ENCODE data around the gene SPG7.
"Not testable (repeated sequence)": the region's sequence is repeated elsewhere in the genome, so short reads cannot be mapped to it uniquely, and the experiment has no call there.

The SPG7 gene

DNA sequence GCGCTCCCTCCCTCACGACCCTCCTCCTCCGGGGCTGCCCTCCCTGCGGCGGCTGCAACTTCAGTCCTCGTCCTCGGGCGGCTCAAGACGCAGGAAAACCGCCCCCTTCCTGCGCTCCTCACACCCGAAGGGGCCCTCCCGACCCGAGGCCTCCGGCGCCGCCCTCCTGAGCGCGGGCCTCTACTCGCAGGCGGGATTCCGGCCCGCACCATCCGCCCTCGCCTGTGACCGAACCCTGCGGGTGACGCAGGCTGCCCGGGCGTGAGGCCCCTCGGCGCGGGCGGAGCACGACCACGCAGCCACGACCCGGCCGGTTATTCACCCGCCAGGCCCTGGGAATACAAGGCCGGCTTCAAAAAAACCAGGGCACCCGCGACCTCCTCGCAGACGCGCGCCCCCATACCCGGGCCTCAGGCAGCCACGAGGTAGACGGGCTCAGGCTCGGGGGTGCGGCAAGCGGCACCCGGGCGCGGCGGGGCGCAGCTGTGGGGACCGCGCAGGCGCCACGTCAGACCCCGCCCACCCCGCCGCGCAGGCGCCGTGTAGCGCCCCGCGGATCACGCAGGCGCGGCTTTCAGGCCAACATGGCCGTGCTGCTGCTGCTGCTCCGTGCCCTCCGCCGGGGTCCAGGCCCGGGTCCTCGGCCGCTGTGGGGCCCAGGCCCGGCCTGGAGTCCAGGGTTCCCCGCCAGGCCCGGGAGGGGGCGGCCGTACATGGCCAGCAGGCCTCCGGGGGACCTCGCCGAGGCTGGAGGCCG lies at the start of gene SPG7:
Gene SPG7 (plus strand): TSS at position 570 of the 757 bp plus-strand sequence. CDS start 15 bp downstream, at position 585.
- peak; percentile 68 to 87 (median 81) for DNase-seq (ENCODE audit: low read depth in 4 of 4, low spot score in 1 of 4)

DNA sequence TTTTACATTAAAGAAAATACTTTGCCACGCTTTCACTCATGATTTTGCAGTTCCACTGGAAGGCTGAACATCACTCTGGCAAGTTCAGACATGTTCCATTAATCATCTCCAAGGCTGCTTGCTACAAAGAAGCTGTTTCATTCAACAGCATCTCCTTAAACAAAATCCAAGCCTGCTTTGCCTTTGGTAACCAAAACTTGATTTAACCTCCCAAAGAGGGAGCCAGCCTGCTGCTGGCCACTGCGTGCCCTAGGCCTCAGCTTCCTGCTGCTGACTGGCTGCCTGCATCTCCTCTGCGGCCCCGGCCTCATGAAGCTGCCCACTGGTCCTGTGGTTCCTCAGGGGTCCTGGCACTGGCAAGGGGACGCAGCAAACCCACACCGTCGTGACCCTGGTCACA lies 49.7 kb upstream of the SPG7 start:
- DNase-seq (ENCODE audit: low read depth in 4 of 4, low spot score in 1 of 4), result no peak

GRCh38 chr16:89458967-89459366 lies 49.2 kb upstream of the SPG7 start:
- no peak for DNase-seq (ENCODE audit: low read depth in 4 of 4, low spot score in 1 of 4)

DNA sequence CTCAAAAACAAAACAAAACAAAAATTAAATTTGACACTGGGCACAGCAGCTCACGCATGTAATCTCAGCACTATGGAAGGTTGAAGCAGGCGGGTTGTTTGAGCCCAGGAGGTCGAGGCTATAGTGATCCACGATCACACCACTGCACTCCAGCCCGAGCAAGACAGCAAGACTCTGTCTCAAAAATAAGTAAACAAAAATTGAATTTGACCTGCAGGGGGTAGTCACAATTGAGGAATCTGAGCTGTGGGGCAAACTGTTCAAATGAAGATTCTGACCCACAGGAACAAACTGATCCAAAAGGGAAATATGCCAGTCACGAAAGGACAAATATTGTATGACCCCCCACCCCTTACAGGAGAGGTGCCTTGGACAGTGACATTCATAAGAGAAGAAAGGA lies 47.6 kb upstream of the SPG7 start:
- no peak for DNase-seq (ENCODE audit: low read depth in 4 of 4, low spot score in 1 of 4)

DNA sequence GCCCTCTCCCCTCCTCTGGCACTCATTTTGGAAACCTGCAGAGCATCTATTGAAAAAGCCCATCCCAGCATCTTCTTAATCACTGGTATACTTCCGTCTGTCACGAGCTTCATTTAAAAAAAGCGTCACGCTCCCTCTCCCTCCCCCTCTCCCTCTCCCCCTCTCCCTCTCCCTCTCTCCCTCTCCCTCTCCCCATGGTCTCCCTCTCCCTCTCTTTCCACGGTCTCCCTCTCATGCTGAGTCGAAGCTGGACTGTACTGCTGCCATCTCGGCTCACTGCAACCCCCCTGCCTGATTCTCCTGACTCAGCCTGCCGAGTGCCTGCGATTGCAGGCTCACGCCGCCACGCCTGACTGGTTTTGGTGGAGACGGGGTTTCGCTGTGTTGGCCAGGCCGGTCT lies 46.3 kb upstream of the SPG7 start:
- not testable (repeated sequence) for DNase-seq (ENCODE audit: low read depth in 4 of 4, low spot score in 1 of 4)

DNA sequence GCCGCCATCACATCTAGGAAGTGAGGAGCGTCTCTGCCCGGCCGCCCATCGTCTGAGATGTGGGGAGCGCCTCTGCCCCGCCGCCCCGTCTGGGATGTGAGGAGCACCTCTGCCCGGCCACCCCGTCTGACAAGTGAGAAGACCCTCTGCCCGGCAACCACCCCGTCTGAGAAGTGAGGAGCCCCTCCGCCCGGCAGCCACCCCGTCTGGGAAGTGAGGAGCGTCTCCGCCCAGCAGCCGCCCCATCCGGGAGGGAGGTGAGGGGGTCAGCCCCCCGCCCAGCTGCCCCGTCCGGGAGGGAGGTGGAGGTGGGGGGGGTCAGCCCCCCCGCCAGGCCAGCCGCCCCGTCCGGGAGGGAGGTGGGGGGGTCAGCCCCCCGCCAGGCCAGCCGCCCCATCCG lies 45.6 kb upstream of the SPG7 start:
- not testable (repeated sequence) for DNase-seq (ENCODE audit: low read depth in 4 of 4, low spot score in 1 of 4)

GRCh38 chr16:89463312-89463711 lies 44.9 kb upstream of the SPG7 start:
- not testable (repeated sequence) for DNase-seq (ENCODE audit: low read depth in 4 of 4, low spot score in 1 of 4)

DNA sequence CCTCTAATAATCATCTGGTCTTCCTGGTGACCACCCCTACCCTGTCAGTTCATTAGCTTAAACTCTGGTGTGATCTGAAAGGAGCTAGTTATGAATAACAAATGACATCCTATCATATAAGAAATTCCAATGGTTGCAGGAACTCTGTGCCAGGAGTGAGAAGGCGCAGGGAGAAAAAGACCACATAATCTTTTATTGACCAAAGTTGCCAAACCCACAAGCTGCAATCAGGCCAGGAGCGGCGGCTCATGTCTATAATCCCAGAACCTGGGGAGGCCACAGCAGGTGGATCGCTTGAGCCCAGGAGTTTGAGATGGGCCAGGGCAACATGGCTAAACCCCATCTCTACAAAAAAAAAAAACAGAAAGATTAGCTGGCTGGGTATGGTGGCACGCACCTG lies 41.3 kb upstream of the SPG7 start:
- DNase-seq (ENCODE audit: low read depth in 4 of 4, low spot score in 1 of 4), result no peak

DNA sequence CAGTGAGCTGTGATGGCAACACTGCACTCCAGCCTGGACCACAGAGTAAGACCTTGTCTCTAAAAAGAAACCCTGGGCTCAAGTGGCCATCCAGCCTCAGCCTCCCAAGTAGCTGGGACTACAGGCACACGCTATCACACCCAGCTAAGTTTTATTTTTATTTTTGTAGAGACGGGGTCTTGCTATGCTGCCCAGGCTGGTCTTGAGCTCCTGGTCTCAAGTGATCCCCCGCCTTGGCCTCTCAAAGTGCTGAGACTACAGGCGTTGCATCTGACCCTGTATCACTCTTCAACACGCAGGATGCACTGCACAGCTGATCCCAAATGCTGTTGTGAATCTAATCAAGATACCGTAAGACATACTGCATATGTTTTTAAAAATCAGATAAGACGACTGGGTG lies 40.8 kb upstream of the SPG7 start:
- no peak for DNase-seq (ENCODE audit: low read depth in 4 of 4, low spot score in 1 of 4)

- DNase-seq (ENCODE audit: low read depth in 4 of 4, low spot score in 1 of 4), result no peak
These were observed 35.5 kb upstream of the SPG7 start for GRCh38 chr16:89472711-89473075.

DNA sequence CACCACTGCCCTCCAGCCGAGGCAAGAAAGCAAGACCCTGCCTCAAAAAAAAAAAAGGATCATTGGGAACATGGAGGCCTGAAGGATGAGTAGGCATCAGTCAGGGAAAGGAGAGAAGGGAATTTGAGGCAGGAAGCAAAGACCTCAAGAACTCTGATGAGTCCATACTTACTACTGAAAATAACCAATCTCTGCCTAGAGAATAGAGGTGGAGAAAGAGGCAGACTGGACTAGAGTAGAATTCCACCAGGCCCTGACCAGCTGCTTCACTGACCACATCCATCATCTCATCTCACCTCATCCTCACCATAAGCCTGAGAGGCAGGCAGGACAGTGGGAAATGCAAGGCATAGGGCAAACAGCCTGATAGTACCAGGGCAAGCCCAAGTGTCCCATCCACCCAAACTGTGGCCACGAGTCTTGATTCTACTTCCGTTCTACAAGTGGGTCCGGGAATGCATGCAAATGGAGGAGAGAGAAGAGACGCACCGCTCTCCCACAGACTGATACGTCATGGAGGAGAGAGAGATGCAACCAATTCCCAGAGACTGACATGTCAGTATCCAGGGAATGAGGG lies 35.0 kb upstream of the SPG7 start:
- no peak for DNase-seq (ENCODE audit: low read depth in 4 of 4, low spot score in 1 of 4)

- DNase-seq (ENCODE audit: low read depth in 4 of 4, low spot score in 1 of 4), result no peak
These were observed 34.3 kb upstream of the SPG7 start for GRCh38 chr16:89473791-89474414.

DNA sequence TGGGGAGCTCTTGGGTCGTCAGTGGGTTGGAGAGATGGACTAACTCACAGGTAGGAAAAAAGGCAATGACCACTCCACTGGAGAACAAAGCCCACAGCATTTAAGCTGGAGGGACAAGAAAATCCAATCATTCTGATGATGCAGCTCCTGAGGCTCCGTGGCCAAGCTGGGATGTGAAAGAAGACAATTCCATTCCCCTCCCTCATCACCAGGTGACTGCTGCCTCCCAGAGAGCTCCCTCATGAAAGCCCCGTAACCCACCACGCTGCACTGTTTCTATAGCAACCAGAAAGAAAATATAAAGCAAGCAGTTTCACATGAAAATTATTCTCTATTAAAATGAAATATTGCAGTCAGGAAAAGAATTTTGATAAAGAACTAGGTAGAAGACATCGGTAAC lies 33.1 kb upstream of the SPG7 start:
- no peak for DNase-seq (ENCODE audit: low read depth in 4 of 4, low spot score in 1 of 4)

DNA sequence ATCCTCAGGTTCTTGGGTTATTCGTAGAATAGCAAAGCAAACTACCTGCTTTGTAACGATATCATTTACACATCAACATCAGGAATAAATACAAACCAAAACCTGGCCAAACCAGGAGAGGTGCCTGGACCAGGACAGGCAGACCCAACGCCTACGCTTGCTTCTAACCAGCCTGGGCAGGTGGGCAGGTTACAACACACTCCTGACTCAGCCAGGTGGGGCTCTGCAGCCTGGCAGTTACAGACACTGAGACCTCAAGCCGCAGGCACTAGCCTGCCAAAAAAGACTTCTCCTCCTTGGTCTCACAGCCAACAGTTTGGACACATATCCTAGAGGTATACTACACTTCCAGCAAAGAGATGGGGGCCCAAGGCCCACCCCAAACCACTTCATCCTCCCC lies 31.8 kb upstream of the SPG7 start:
- DNase-seq (ENCODE audit: low read depth in 4 of 4, low spot score in 1 of 4), result no peak

DNA sequence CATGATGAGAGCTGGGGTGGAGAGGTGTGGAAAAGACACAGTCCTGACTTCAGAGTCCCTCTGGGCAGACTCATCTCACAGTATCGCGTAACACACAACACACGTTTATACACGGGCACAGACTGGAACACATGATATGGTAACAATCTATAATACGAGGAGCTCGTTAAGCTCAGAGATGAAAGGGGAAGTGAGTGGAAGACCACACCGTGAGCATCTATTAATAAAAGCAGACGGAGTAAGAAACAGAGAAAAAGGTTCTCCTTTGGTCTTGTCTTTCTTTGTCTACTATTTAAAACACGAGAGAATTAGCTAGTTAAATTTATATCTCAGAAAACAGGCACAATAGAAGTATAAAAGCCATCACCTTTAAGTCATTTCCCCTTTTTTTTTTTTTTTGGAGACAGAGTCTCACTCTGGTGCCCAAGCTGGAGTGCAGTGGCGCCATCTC lies 31.4 kb upstream of the SPG7 start:
- DNase-seq (ENCODE audit: low read depth in 4 of 4, low spot score in 1 of 4), result no peak

DNA sequence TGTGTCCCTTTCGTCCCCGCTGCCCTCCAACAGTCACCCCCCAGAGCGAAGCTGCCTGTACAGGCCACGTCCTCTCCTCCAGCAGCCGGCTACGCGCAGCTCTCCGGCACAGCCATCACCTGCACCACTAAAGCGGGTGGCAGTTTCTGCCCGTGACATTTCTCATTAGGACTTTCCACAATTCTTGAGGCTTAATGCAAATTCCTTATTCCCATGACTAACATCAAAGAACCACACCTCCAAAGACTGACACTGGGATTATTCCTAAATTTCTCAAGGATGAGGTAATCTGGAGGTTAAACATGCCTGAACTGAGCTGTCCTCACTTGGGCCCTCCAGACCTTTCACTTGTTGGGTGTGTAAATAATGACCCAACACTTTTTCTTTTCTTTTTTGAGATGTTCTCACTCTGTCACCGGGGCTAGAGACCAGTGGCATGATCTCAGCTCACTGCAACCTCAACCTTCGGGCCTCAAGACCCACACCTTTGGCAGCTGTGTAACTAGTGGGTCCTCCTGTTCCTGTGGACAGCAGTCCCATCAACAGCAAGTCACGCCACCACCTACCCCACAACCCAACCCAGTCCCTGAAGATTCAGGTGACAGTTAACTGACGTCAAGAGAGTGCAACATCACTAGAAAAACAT lies 29.5 kb upstream of the SPG7 start:
- DNase-seq (ENCODE audit: low read depth in 4 of 4, low spot score in 1 of 4), result no peak

- no peak for DNase-seq (ENCODE audit: low read depth in 4 of 4, low spot score in 1 of 4)
These were observed 26.7 kb upstream of the SPG7 start for GRCh38 chr16:89481356-89481955.

GRCh38 chr16:89482150-89482816 lies 25.9 kb upstream of the SPG7 start:
- DNase-seq (ENCODE audit: low read depth in 4 of 4, low spot score in 1 of 4), result no peak

DNA sequence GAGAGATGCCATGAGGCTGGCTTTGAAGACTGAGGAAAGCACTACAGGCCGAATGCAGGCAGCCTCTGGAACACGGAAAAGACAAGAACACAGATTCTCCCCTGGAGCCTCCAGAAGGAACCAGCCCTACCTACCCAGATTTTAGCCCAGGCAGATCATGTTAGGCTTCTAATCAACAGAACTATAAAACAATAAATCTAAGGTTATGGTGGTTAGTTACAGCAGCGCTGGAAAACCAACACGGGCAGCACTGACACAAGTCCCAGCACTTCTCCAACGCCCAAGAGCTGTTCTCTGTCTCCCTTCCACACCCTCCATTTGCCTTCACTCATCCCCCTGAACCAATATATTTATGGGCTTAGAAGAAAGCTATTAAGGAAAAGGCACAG lies 25.4 kb upstream of the SPG7 start:
- DNase-seq (ENCODE audit: low read depth in 4 of 4, low spot score in 1 of 4), result no peak

- no peak for DNase-seq (ENCODE audit: low read depth in 4 of 4, low spot score in 1 of 4)
These were observed 24.1 kb upstream of the SPG7 start for GRCh38 chr16:89484041-89484501.

Data from stimulated activated CD4-positive, alpha-beta T cell treated with anti-CD3 and anti-CD28 coated beads, Interleukin-1b, Interleukin-23, amount 100 ng/mL, for 24 hours (primary cell).